ENCODE measurements around the gene LYG1.

GRCh38 chr2:99317161-99317872 is 16.3 kb upstream of the LYG1 start:
- TF ChIP-seq CTCF (IDR thresholded peaks at IDR 0.05), result no peak
- no peak for TF ChIP-seq POLR2A (IDR thresholded peaks at IDR 0.05)

All from uterus (tissue), 2 donors.